C4-2B (cell line): Measurements from ENCODE around the gene TSSK3.

Experiments used
- ZFX ChIP-seq: fragments of 450-650 bp; IDR thresholded peaks from 2 replicates; pipeline ENCODE4 v1.6.1; 2017
- TF ChIP-seq, protein P1 (sequence below): fragments of 450-650 bp; conservative IDR thresholded peaks from 2 replicates; pipeline ENCODE4 v1.5.1; 2017; ENCODE audit warnings: mild to moderate bottlenecking

DNA sequence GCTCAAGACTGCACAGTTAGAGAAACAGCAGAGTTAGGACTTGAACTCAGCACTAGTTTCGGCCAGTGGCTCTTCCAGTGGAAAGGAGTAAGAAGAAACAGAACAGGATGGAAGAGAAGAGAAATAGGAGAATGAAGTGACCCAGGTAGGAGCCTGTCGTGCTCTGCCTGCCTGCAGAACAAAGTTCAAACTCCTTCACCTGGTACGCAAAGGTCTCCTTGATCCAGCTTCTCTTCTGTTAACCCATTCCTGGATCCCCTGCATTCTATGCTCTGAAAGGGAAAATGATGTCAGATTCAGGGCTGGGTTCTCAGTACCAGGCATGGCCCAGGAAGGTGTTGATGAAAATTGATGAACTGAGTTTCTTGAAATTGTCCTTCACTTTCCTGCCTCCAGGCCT lies 3.9 kb upstream of the TSSK3 start:
- TF ChIP-seq, protein P1, sequence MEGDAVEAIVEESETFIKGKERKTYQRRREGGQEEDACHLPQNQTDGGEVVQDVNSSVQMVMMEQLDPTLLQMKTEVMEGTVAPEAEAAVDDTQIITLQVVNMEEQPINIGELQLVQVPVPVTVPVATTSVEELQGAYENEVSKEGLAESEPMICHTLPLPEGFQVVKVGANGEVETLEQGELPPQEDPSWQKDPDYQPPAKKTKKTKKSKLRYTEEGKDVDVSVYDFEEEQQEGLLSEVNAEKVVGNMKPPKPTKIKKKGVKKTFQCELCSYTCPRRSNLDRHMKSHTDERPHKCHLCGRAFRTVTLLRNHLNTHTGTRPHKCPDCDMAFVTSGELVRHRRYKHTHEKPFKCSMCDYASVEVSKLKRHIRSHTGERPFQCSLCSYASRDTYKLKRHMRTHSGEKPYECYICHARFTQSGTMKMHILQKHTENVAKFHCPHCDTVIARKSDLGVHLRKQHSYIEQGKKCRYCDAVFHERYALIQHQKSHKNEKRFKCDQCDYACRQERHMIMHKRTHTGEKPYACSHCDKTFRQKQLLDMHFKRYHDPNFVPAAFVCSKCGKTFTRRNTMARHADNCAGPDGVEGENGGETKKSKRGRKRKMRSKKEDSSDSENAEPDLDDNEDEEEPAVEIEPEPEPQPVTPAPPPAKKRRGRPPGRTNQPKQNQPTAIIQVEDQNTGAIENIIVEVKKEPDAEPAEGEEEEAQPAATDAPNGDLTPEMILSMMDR: no peak
- TF ChIP-seq ZFX: no peak
